Measurements from ENCODE around the gene ATG10.
A peak's percentile ranks its signal among the peaks of the same experiment; 100 is the strongest.
"Not testable (repeated sequence)": the region's sequence is repeated elsewhere in the genome, so short reads cannot be mapped to it uniquely, and the experiment has no call there.

ATG10 gene

DNA sequence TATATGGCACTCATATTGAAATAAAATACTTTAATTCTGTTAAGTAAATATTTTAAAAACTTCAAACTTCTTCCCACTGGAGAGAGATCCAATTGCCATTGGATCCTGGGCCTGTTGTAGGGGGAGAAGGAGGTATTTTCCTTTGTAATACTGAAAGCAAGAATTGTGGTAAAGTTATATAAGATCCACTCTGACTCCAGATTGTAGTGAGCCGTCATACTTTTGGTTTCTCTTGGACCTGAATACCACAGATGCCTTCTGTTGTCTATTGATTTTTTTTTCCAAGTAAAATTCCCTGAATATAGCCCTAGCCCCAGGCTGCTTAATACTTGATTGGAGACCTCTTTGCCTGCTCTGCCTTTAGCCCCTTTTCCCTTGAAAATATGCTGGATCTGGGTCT lies 86.9 kb downstream of the ATG10 start:
- no peak for DNase-seq

- no peak for DNase-seq
Observed at GRCh38 chr5:82066791-82067190, 95.0 kb downstream of the ATG10 start.

DNA sequence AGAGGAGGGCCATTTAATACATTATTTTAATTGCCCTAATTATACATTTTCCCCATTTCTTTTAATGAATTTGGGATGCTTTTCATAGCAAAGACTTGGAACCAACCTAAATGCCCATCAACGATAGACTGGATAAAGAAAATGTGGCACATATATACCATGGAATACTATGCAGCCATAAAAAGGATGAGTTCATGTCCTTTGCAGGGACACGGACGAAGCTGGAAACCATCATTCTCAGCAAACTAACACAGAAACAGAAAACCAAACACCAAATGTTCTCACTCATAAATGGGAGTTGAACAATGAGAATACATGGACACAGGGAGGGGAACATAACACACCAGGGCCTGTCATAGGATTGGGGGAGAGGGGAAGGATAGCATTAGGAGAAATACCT lies 96.2 kb downstream of the ATG10 start:
- DNase-seq: not testable (repeated sequence)

GRCh38 chr5:82068723-82069122 lies 96.9 kb downstream of the ATG10 start:
- DNase-seq: peak; percentile 5

DNA sequence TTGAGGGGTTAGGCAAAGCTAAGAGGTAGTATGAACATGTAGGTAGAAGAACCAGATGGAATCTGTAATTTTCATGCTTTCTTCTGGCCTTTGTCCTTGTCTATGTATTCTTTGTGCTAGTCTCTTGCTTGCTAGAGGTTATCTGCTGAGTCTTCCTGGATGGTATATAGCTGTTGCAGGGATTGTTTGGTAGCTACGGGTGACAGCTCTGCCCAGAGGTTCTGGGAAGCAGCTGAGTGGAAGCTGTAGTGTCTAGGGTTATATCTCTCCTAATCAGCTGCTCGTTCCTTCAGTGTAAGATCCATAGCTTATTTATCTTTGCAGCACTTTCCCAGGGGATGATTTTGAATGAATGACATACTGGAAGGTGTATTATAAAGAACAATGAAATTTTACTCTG lies 100.3 kb downstream of the ATG10 start:
- DNase-seq: no peak

GRCh38 chr5:82073179-82073578 lies 101.4 kb downstream of the ATG10 start:
- no peak for DNase-seq

- no peak for DNase-seq
Observed at GRCh38 chr5:82074950-82075349, 103.1 kb downstream of the ATG10 start.

DNA sequence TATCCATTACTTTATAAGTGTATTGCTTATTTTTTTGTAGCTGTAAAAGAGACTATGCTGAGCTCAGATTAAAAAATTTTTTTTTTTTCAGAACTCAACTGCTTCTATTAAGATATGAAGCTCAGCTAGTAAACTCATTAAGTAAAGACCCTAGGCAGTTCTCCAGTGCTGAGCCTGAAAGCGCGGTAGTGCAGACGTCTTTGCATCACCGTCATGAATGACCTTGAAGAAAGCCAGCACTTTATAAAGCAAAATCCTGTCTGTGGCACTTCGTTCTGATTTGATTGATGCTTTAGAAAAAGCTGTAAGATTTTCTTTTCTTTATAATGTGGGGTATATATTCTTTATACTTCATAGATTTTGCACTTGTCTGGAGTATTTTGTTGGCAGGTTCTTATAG lies 105.7 kb downstream of the ATG10 start:
- DNase-seq: no peak

DNA sequence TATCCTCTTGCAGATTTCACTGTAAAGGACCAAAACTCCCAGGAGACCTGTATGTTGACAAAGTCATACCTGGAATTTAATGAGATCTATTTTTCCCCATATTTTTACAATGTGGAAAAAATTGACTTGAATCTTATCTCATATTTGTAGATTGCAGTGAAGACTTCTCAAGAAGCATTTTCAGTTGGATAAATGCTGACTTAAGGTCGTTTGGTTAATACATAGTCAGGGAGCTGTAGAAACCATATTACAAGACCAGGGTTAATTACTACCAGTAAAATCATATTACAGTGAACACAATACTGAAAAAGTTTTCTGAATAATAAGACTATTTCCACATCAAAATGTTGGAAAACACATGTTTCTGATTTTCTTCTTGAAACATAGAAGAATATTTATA lies 119.8 kb downstream of the ATG10 start:
- no peak for DNase-seq

DNA sequence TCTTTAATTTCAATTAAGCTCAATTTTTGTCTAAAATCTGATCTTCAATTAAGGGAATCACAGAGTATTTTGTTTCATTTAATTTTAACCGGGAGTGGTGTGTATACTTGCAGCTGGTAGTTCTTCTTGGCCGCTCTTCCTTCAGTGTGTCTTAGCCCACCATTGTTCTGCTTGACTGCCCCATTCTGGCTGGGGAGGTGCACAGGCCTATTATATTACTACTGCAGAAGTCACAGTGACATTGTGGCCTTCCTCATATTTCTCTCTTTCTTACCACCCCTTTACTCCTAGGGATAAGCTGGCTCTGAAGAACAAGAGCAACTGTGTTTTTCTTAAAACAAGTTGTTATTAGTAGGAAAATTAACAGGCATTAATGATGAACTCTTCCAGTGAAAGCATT lies 123.7 kb downstream of the ATG10 start:
- DNase-seq: no peak

DNA sequence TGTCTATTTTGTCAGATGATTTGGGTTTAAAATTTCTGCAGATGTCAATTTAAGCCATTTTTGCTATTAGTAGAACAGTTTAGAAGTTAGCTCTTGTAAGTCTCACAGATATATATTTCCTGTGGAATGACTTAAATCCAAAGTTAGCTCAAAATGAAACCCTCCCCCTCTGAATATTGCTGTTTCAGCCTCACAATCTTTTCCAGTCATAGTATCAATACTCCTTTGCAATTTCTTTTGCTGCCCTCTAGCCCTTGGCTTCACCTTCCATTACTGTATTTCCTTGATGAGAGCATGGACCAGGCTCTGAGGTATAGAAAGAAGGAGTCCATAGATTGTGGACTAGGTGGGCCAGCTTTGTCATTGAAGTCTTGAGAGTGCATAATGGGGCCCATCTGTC lies 124.4 kb downstream of the ATG10 start:
- DNase-seq: no peak

DNA sequence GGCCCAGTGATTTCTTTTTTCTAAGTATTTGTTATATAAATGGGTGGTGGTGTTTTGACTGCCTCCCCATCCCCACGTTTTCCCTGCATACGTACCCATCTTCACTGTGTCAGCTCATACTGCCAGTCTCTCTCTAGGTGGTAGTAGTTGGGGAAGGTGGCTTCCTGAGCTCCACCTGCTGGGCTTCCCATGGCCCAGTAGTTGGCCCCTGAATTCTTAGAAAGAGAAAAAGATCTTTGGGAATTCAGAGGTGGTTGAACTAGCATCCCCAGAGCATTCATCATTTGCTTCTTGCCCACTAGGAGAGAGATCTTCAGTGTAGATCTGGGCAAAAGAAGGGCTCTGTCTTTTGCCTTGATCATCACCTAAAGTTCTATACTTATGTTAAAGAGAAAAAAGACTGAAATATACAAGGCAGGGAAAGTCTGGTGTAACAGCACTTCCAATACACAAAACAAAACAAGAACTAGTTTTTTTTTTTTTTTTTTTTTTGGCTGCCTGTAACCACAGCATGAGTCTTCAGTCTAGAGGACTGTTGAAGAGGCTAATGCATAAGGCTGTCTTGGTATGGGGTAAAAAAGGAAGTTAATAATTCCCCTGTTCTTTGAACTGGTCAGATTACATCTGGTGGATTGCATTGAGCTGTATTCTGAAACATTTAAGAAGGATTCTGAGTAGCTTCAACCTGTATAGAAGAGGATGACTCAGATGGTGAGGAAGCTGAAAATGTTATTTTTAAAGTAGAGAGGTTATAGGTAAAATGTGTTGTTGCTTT lies 128.7 kb downstream of the ATG10 start:
- DNase-seq: no peak

DNA sequence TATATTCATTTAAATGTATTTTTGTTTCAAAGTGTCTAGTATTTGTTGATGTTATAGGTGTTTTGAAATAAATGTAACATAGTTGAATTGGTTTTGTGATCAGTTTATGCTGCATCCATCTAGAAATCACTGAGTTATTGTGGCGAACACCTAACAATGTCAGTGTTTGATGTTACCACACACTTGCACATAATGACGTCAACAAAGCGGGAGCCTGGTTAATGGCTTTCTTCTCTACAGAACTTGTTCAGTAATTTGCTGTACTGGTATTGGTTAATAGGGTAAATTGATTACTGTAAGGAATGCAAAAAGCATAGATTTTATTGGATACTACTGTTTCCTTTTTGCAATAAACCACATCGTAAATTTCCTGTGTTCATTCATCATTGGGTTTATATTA lies 133.0 kb downstream of the ATG10 start:
- no peak for DNase-seq

GRCh38 chr5:82105457-82105856 lies 133.6 kb downstream of the ATG10 start:
- DNase-seq: no peak

DNA sequence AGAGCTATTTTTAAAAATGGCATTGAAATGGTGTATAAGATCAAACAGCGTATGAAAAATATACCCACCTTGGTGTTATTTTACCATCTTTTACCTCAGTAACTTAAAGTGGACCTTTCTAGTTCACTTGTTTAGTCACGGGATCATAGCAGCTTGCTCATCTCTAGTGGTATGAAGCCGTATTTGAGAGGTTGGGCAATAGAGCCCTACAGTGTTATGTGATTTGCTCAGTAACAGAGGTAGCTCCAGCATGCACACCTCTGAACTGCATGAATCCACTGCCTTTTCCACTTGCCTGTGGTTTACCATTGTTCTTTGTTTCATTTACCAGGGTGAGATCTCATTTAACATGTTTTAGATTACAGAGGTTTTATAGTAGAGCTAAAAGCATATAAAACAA lies 134.4 kb downstream of the ATG10 start:
- DNase-seq: no peak

GRCh38 chr5:82106756-82107155 lies 134.9 kb downstream of the ATG10 start:
- DNase-seq: no peak

DNA sequence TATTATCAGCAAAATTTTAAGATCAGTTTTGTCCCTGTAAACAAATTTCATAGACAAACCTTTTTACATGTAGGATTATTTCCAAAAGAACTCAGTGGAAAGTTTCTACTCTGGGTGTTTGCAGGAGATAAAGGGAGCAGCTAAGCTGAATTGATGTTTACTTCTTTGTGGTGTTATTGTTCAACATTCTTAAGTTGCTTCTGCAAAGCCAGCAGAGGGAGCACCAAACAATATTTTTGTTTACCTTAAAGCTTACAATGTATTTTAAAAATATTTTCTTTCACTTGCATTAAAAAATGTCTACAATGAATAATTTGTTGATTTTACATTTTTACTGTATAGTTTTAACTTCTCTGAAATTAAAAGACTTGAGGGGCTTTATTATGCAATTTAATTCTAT lies 135.4 kb downstream of the ATG10 start:
- no peak for DNase-seq

DNA sequence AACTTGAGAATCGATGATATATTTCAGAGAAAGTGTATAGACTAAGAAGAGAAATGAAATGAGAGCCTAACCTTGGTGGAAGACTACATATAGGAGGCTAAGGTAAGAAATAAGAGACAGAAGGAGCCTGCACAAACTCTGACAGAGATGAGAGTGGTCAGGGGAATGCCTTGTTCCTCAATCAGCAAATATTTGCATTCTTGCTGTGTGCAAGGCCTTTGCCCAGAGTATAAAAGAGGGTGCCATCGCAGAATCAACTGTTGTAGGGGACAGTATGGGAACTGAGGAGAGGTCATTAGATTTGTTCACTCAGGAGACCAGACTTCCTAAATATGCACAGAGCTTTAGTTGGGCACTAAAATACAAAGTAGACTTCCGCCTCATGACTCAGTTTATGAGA lies 137.2 kb downstream of the ATG10 start:
- DNase-seq: no peak

DNA sequence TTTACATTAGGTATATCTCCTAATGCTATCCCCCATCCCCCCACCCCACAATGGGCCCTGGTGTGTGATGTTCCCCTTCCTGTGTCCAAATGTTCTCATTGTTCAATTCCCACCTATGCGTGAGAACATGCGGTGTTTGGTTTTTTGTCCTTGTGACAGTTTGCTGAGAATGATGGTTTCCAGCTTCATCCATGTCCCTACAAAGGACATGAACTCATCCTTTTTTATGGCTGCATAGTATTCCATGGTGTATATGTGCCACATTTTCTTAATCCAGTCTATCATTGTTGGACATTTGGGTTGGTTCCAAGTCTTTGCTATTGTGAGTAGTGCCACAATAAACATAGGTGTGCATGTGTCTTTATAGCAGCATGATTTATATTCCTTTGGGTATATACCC lies 138.1 kb downstream of the ATG10 start:
- DNase-seq: not testable (repeated sequence)

GRCh38 chr5:82111191-82111590 lies 139.4 kb downstream of the ATG10 start:
- DNase-seq: no peak

DNA sequence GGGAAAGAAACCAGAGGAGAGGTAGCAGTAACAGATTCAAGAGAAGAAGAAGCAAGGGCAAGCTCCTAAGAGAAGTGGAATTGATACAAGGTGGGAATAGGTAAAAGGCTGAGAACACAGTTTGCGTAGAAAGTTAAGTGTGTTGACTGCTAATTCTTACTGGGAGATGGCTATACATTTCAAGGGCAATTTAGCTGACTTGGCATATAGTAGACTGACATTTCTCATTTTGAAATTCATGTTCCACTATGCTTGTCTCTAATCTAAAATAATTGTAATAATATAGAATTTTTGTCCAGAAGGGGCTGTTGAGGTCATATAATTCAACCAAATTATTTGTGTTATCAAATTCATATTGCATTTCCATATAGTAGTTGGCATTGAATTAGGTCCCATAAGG lies 144.0 kb downstream of the ATG10 start:
- no peak for DNase-seq

DNA sequence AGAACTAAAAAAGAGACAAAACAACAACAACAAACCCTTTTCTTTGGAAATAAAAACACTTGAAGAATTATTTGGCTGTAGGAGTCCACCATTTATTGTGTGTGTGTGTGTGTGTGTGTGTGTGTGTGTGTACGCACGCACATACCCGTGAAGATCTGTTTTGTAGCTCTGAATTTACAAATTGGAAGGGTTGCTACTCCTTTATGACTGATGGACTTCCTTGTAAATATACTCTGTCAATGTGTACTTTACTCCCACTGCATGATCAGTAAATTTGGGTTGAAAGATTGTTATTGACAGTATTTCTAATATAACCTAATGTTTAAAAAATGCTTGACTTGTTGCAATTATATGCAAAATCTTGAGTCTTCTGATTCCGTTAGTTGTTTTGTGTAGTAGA lies 148.1 kb downstream of the ATG10 start:
- no peak for DNase-seq

GRCh38 chr5:82129723-82130285 lies 158.0 kb downstream of the ATG10 start:
- DNase-seq: no peak

DNA sequence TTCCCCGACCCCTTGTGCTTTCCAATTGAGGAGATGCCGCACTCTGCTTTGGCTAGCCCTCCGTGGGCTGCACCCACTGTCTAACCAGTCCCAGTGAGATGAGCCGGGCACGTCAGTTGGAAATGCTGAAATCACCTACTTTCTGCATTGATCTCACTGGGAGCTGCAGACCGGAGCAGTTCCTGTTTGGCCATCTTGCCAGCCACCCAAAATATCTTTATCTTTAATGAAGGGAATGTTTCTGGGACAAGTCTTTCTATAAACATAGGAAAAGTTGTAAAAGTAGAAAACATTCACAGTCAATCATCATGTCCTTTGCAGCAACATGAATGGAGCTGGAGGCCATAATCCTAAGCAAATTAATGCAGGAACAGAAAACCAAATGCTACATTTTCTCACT lies 158.8 kb downstream of the ATG10 start:
- no peak for DNase-seq

GRCh38 chr5:82137205-82137604 lies 165.4 kb downstream of the ATG10 start:
- DNase-seq: no peak

Data from CD4-positive, alpha-beta T cell treated with Interleukin-4 for 4 hours (primary cell).